Measurements from ENCODE around the gene NMU. TPM values are rescaled to one million over a fixed set of nuclear protein-coding genes. Genes with fewer than 3 reads are reported as not detected.

NMU gene
- total and polyA plus RNA-seq, 9 of the 15 experiments (the other 6 are each of a cell fraction or from before 2014, with no cell fraction given): 73.8 to 846 (median 599) TPM

GRCh38 chr4:55682295-55682694 is 46.2 kb upstream of the NMU start (continued):
- TF ChIP-seq ZNF444 (CRISPR knock-in tag; IDR thresholded peaks at IDR 0.05) (no peak), EP300 (IDR thresholded peaks at IDR 0.05; ENCODE audit: low read length) (0 out of 2 replicates have a peak, but pooled peaks have one; percentile 7), POLR2A (conservative IDR thresholded peaks at IDR 0.05) (no peak), ZNF655 (CRISPR knock-in tag; IDR thresholded peaks at IDR 0.05) (no peak), ETV1 (tag; conservative IDR thresholded peaks at IDR 0.05; ENCODE audit: low read depth) (peak; percentile 45; the same call in 1 of the 2 replicates), AFF1 (IDR thresholded peaks at IDR 0.05; ENCODE audit: low read depth in 1 of 2, partially characterized antibody in 2 of 2) (no peak), BRD9 (IDR thresholded peaks at IDR 0.05; ENCODE audit: low read depth, partially characterized antibody) (no peak), CBFA2T3 (IDR thresholded peaks at IDR 0.05) (peak; percentile 55), TAL1 (IDR thresholded peaks at IDR 0.05) (0 out of 2 replicates have a peak, but pooled peaks have one; percentile 5), GTF3C2 (IDR thresholded peaks at IDR 0.05; ENCODE audit: borderline replicate concordance, extremely low read depth, insufficient read length) (no peak), MAFK (IDR thresholded peaks at IDR 0.05; ENCODE audit: low read length) (no peak), FIP1L1 (IDR thresholded peaks at IDR 0.05; ENCODE audit: low read depth, low read length, poor library complexity, severe bottlenecking) (no peak), GABPB1 (CRISPR knock-in tag; IDR thresholded peaks at IDR 0.05) (no peak), SIX5 (IDR thresholded peaks at IDR 0.05; ENCODE audit: borderline replicate concordance in 1 of 2, insufficient read depth in 1 of 2, low read depth in 1 of 2, low read length in 2 of 2) (no peak), ARID1B (IDR thresholded peaks at IDR 0.05) (peak; percentile 36; the same call in 1 of the 2 replicates)

All from K562 (cell line).